NCI-H2081 treated with DMSO at 0.1 percent for 48 hours (cell line): ENCODE data around the gene CACNA1E.

ENCODE experiments used
- DNase-seq: peaks from one replicate; lab custom pipeline; 2025; lab: John Stamatoyannopoulos, UW

The CACNA1E gene

GRCh38 chr1:181587870-181588438 is 104.6 kb downstream of the CACNA1E start:
- no peak for DNase-seq

- no peak for DNase-seq
These were observed 105.3 kb downstream of the CACNA1E start for GRCh38 chr1:181588631-181589030.

GRCh38 chr1:181592255-181592859 is 109.0 kb downstream of the CACNA1E start:
- DNase-seq, result no peak

- no peak for DNase-seq
These were observed 109.7 kb downstream of the CACNA1E start for GRCh38 chr1:181593042-181593441.

- no peak for DNase-seq
These were observed 111.2 kb downstream of the CACNA1E start for GRCh38 chr1:181594553-181594952.

- no peak for DNase-seq
These were observed 111.9 kb downstream of the CACNA1E start for GRCh38 chr1:181595234-181595633.

GRCh38 chr1:181601186-181601950 is 118.1 kb downstream of the CACNA1E start:
- DNase-seq, result no peak

- DNase-seq, result no peak
These were observed 120.6 kb downstream of the CACNA1E start for GRCh38 chr1:181603735-181604410.

- no peak for DNase-seq
These were observed 121.3 kb downstream of the CACNA1E start for GRCh38 chr1:181604482-181605249.

- no peak for DNase-seq
These were observed 124.2 kb downstream of the CACNA1E start for GRCh38 chr1:181607524-181607923.

- no peak for DNase-seq
These were observed 125.1 kb downstream of the CACNA1E start for GRCh38 chr1:181608386-181608785.

GRCh38 chr1:181608948-181609347 is 125.6 kb downstream of the CACNA1E start:
- no peak for DNase-seq

GRCh38 chr1:181612100-181612499 is 128.8 kb downstream of the CACNA1E start:
- no peak for DNase-seq

GRCh38 chr1:181618559-181618958 is 135.2 kb downstream of the CACNA1E start:
- DNase-seq, result no peak

GRCh38 chr1:181620183-181620582 is 136.9 kb downstream of the CACNA1E start:
- no peak for DNase-seq

GRCh38 chr1:181623850-181624249 is 140.5 kb downstream of the CACNA1E start:
- DNase-seq, result no peak

GRCh38 chr1:181626279-181626938 is 143.1 kb downstream of the CACNA1E start:
- no peak for DNase-seq

- no peak for DNase-seq
These were observed 147.1 kb downstream of the CACNA1E start for GRCh38 chr1:181630398-181630797.

GRCh38 chr1:181630838-181631237 is 147.5 kb downstream of the CACNA1E start:
- no peak for DNase-seq

GRCh38 chr1:181632492-181632891 is 149.2 kb downstream of the CACNA1E start:
- DNase-seq, result no peak

- no peak for DNase-seq
These were observed 149.6 kb downstream of the CACNA1E start for GRCh38 chr1:181632960-181633359.
